GM18861 (cell line): ENCODE data around the gene MRO.
A peak's percentile ranks its signal among the peaks of the same experiment; 100 is the strongest.
"Not testable (repeated sequence)": the region's sequence is repeated elsewhere in the genome, so short reads cannot be mapped to it uniquely, and the experiment has no call there.

Experiments used
- ATAC-seq: cut with Tn5 transposase; IDR thresholded peaks from one replicate; pipeline ENCODE4 v1.9.1; 2021; ENCODE audit not compliant: unreplicated experiment

The MRO gene

DNA sequence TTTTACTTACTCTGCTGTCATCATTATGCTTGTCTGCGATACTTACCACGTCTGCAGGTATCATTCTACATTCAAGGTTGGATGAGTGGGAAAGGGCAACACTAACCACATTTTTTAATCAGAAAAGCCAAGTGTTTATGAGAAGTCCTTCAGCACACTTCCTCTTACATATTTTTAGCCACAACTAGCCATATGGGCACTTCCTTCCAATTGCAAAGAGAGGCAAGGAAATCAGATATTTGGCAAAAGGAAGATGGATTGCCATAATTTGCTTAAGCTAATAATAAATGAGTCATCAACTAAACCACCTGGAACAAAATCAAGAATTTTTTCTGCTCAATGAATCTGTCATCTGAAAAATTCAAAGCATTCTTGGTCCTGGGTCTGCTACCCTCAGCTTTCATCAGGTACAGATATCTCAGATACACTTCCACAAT is 16.7 kb upstream of the MRO start:
- ATAC-seq, result no peak

GRCh38 chr18:50833496-50833895 is 13.7 kb upstream of the MRO start:
- ATAC-seq, result not testable (repeated sequence)

- ATAC-seq, result no peak
These were observed 12.9 kb upstream of the MRO start for GRCh38 chr18:50832754-50833153.

DNA sequence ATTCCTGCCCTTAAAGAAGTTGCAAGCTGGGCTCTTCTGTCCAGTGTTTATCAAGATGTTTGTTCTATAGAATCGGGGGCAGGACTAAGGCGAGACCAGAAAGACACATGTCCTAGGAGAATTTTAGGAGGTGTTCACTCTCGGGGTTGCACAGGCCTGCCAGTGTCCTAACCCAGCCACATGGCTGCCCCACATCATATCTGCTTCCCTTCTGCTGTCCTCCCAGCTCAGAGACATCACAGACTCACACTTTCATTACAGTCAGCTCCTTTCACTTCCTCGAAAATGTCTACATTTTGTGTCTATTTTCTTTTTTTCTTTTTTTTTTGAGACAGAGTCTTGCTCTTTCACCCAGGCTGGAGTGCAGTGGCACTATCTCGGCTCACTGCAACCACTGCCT is 10.7 kb upstream of the MRO start:
- peak; percentile 49 for ATAC-seq

GRCh38 chr18:50829644-50830043 is 9.8 kb upstream of the MRO start:
- no peak for ATAC-seq

- ATAC-seq, result no peak
These were observed 6.2 kb upstream of the MRO start for GRCh38 chr18:50826027-50826426.

DNA sequence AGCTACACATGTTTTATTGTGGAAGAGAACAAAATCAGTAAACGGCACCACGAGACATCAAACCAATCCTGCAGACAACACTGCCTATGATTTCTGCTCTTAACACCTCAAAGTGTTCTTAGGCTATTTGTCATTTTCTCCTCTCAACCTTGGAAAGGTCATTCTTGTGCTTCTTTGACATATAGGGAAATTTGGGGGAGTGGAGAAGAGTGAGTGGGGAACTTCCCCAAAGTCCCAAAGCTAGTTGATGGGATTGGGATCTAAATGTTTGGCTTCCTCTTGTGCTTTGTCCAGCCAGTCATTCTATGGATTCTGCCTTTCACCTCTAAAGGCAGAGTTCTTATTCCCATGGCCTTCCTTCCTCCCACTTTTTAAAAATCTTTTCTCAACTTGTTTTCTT is 5.8 kb upstream of the MRO start:
- ATAC-seq, result no peak

DNA sequence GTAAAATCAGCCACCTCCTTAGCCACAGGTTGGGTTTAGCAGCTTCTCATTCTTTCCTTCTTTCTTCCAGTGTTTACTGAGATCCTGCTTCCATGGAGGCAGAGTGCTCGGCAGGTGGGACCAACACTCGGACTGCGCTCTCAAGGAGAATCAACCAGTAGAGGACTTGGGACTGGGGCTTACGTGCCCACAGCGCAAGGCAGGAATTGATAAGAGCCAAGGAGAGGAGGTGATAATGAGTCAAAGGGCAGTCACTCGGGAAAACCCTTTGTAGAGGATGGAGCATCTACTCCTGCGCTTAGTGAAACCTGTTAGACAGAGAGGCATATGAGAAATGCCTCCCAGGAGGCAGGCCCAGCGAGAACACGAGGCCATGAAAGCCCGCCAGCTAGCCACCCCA is 2.9 kb upstream of the MRO start:
- no peak for ATAC-seq

GRCh38 chr18:50820901-50821520 is 1.2 kb upstream of the MRO start:
- ATAC-seq, result no peak

GRCh38 chr18:50819027-50819727 is 639 bp downstream of the MRO start:
- ATAC-seq, result no peak

GRCh38 chr18:50816419-50817166 is 3.2 kb downstream of the MRO start:
- no peak for ATAC-seq

GRCh38 chr18:50814395-50814794 is 5.4 kb downstream of the MRO start:
- ATAC-seq, result no peak

- no peak for ATAC-seq
These were observed 6.5 kb downstream of the MRO start for GRCh38 chr18:50813353-50813752.

- ATAC-seq, result no peak
These were observed 7.0 kb downstream of the MRO start for GRCh38 chr18:50812834-50813233.

- ATAC-seq, result no peak
These were observed 12.6 kb downstream of the MRO start for GRCh38 chr18:50807176-50807575.

GRCh38 chr18:50806208-50806616 is 13.6 kb downstream of the MRO start:
- ATAC-seq, result no peak

DNA sequence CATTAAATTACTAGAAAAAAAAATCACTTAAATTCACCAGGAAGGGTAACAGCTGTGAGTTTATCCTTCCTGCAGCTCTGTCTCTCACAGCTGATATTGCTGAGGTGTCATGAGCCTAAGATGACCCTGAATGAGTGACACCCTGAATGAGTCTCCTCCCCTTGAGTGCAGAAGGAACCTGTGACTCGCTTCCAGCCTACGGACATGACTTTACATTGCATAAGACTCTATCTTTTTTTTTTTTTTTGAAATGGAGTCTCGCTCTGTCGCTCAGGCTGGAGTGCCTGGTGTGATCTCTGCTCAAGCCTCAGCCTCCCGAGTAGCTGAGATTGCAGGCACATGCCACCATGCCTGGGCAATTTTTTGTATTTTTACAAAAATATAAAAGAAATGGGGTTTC is 14.1 kb downstream of the MRO start:
- ATAC-seq, result no peak

GRCh38 chr18:50803592-50803991 is 16.2 kb downstream of the MRO start:
- no peak for ATAC-seq

GRCh38 chr18:50802141-50802540 is 17.7 kb downstream of the MRO start:
- no peak for ATAC-seq

DNA sequence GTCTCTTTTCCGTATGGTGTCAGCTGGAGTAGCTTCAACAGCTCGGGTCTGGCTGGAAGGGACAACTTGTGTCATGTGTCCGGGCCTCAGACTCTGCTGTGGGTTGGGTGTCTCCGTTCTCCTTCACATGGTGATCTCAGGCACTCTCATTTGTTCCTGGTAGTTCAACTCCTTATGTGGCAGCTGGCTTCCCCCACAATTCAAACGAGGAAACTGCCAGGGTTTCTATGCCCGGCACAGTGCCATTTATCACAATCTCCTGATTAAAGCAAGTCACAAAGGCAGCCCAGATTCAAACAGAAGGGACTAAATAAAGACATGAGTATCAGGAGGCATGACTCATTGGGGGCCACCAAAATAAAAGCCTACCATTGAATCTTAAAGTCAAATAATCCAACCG is 22.7 kb downstream of the MRO start:
- no peak for ATAC-seq

DNA sequence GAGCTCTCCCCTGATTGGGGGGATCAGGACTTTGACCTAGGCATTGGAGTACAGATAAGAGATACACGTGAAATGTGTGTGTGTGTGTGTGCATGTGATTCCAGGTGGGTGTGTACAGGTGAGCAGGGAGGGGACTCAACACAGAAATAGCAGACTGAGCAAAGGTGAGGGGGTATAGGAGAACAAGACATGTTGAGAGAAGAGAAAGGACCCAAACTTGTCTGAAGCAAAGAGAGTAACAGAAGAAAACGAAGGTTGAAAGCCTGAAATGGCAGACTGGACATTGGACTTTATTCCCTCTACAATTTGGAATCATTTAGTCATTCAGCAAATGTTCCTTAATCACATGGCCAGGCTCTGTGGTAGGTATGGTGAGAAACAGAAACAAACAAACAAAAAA is 23.3 kb downstream of the MRO start:
- ATAC-seq, result no peak
